Lung (tissue), 12 donors: ENCODE data around the gene TXNRD2. TPM values are rescaled to one million over a fixed set of nuclear protein-coding genes. Genes with fewer than 3 reads are reported as not detected.

Experiments
- ATAC-seq: fragments of 200-7000 bp; cut with Tn5 transposase; one replicate; pipeline ENCODE4 v1.9.1; 2020; ENCODE audit warnings: moderate number of reproducible peaks; ENCODE audit not compliant: insufficient read depth, low FRiP score
- DNase-seq, 3 donors: peaks; one replicate each; pipeline ENCODE4 v3.0.0-alpha.2; 2013 to 2017
- H3K27ac ChIP-seq, 2 donors: one replicate each; pipeline ENCODE4 v1.5.1; 2013; ENCODE audit warnings: mild to moderate bottlenecking in 2 of 2, moderate library complexity in 2 of 2, control low read depth in 1 of 2, inconsistent platforms in 1 of 2, low read depth in 1 of 2, low read length in 1 of 2
- H3K27me3 ChIP-seq, 3 donors: one replicate each; pipeline ENCODE4 v1.5.1; 2013; ENCODE audit warnings: low read length in 2 of 3; ENCODE audit not compliant: control insufficient read depth in 3 of 3, insufficient read depth in 3 of 3
- H3K36me3 ChIP-seq, 4 donors: one replicate each; pipeline ENCODE4 v1.5.1; 2013; ENCODE audit warnings: low read length in 4 of 4, mild to moderate bottlenecking in 1 of 4, moderate library complexity in 1 of 4; ENCODE audit not compliant: control insufficient read depth in 4 of 4, insufficient read depth in 4 of 4
- H3K4me1 ChIP-seq, 5 donors: one replicate each; pipeline ENCODE4 v1.5.1; 2013; ENCODE audit warnings: low read length in 5 of 5, mild to moderate bottlenecking in 2 of 5, moderate library complexity in 1 of 5; ENCODE audit not compliant: control insufficient read depth in 5 of 5, insufficient read depth in 5 of 5
- H3K4me3 ChIP-seq: one replicate; pipeline ENCODE4 v1.5.1; 2013; ENCODE audit warnings: mild to moderate bottlenecking, control low read depth, moderate library complexity
- H3K9ac ChIP-seq, 2 donors: one replicate each; pipeline ENCODE4 v1.5.1; 2013; ENCODE audit warnings: low read length in 2 of 2, control low read depth in 1 of 2; ENCODE audit not compliant: insufficient read depth in 1 of 2
- H3K9me3 ChIP-seq, 4 donors: one replicate each; pipeline ENCODE4 v1.5.1; 2013; ENCODE audit warnings: low read length in 3 of 4, mild to moderate bottlenecking in 1 of 4, moderate library complexity in 1 of 4; ENCODE audit not compliant: control insufficient read depth in 4 of 4, insufficient read depth in 3 of 4
- CTCF ChIP-seq: IDR thresholded peaks from 2 replicates; pipeline ENCODE4 v1.5.1; 2012; ENCODE audit warnings: mild to moderate bottlenecking; ENCODE audit errors: control extremely low read depth, extremely low read depth
- WGBS, 2 donors: extraction: QIAGEN DNeasy Blood & Tissue Kit; methylation state at CpG; one replicate each; pipeline ENCODE4 v1.1.7; 2013; 5-methylcytosine and 5-hydroxymethylcytosine counted together
- polyA plus RNA-seq, 2 donors: library from polyadenylated mRNA; stranded (reverse); fragments of 200-250 nt; gene quantifications; one replicate each; pipeline ENCODE4 v1.2.1, GENCODE V29; 2013
- total RNA-seq, 2 donors: library from RNA; depleted of rRNA in 1 of 2; stranded (reverse); fragments of >200 nt in 1 of 2; gene quantifications; one replicate each; pipeline ENCODE4 v1.2.1, GENCODE V29; 2014 to 2021
- donor health status: control.
- donor health status: control.
- donor health status: Bipolar disorder and iron deficiency.
- donor health status: healthy.
- donor health status: DM: yes; HTN: yes; CAD: no.

TXNRD2 gene
- total and polyA plus RNA-seq, 4 donors = 20.3 to 59.2 (median 32.2) TPM

- H3K9ac ChIP-seq = no peak overlapping the region
- H3K4me3 ChIP-seq = no peak overlapping the region
- H3K27ac ChIP-seq = peak overlapping the region in 1 of 2 donors; percentile 85
- no peak for DNase-seq
- WGBS, 2 donors = 81 to 85% methylated on average over 5 of the region's 5 CpGs
- no peak for ATAC-seq
- H3K36me3 ChIP-seq = peaks cover 0 to 13% (median 4%) of the 10 kb centered on the region in 4 donors
- TF ChIP-seq CTCF = no peak
- H3K27me3 ChIP-seq = no peaks in the 10 kb centered on the region
- H3K9me3 ChIP-seq = no peaks in the 10 kb centered on the region
- H3K4me1 ChIP-seq = peaks cover 4 to 20% (median 11%) of the 10 kb centered on the region in 5 donors
These were observed 42.1 kb upstream of the TXNRD2 start for GRCh38 chr22:19983741-19984140.

DNA sequence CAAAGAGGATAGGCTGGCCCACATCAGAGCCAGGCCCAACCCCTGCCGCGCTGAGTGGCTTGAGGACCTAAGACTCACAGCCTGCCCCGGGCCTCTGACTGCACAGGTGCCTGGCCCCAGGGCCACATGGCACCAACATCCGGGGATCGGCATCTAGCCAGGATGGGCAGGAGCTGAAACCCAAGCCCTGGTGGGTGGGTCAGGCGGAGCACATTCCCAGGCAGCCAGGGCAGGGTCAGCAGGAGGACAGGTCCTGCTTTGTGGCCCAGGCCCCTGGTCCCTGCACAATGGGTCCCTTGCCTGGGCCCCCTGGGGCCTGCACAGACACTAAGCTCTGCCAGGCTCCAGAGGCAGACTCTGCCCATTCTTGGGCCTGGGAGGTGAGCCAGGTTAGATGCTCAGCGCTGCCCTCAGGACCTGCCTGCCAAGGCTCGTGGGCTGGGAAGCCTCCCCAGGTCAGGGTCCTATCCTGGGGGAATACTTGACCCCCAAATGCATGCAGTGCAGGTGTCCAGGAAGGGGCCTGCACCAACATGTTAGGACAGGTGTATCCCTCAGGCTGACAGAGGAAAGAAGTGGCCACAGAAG is 41.5 kb upstream of the TXNRD2 start:
- Histone ChIP-seq H3K27ac (peak overlapping the region in 1 of 2 donors; percentile 85), H3K9ac (no peak overlapping the region), H3K9me3 (no peaks in the 10 kb centered on the region), H3K27me3 (no peaks in the 10 kb centered on the region), H3K36me3 (peaks cover 0 to 13% (median 5%) of the 10 kb centered on the region in 4 donors), H3K4me3 (no peak overlapping the region), H3K4me1 (peaks cover 4 to 19% (median 11%) of the 10 kb centered on the region in 5 donors)
- ATAC-seq = no peak
- TF ChIP-seq CTCF = no peak
- no peak for DNase-seq
- WGBS, 2 donors = 92 to 94% methylated on average over 8 of the region's 8 CpGs

DNA sequence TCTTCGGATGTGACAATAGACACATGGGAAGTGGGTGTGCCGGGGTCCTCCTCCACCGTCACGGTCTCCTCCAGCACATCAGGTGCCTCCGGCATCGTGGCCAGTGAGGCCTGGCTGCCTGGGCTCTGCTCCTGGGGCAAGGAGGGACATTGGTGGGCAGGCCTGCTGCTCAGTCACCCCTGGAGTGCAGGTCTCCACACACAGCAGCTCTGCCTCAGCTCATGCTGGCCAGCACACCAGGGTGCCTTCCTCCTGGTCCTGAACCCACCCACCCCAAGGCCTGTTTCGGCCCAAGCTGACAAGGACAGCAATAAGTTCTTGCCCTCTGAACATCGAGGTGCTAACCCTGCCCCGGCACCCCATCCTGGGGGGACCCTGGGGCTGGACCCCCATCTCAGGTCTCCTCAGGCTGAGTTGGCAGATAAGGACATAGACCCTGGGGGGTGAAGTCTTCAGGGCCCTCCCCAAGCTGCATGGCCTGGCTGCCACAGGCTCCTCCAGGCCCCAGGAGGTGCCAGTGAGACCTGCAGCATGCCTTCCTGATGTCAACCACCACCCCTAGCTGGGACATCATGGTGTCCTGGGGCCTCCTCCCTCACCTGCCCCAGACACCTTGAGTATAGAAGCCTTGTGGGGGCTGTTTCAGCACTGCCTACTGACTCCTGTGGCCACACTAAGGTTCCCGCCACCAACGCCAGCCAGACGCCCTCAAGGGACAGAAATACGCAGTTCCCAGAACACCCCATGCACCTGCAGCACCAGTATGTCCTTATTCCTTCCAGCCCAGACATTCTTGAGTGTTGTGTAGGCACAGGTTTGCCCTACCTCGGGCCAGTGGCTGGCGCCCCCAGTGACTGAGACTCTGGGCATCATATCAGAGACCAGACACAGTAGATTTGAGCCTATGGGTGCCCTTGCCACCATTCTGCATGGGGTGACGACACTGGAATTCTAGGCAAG is 40.6 kb upstream of the TXNRD2 start:
- no peak for DNase-seq
- Histone ChIP-seq H3K27ac (no peak overlapping the region), H3K36me3 (peaks cover 0 to 14% (median 6%) of the 10 kb centered on the region in 4 donors), H3K27me3 (no peaks in the 10 kb centered on the region), H3K4me3 (no peak overlapping the region), H3K9ac (no peak overlapping the region), H3K9me3 (no peaks in the 10 kb centered on the region), H3K4me1 (peaks cover 4 to 19% (median 11%) of the 10 kb centered on the region in 5 donors)
- no peak for TF ChIP-seq CTCF
- WGBS, 2 donors = 95 to 96% methylated on average over 16 of the region's 16 CpGs
- no peak for ATAC-seq
